C4-2B (cell line): ENCODE data around the gene CACHD1.

Experiments
- H3K27ac ChIP-seq: fragments of 450-650 bp; 2 replicates; pipeline ENCODE4 v1.5.1; 2017
- CTCF ChIP-seq: fragments of 450-650 bp; conservative IDR thresholded peaks from 2 replicates; pipeline ENCODE4 v1.5.1; 2017; ENCODE audit warnings: mild to moderate bottlenecking
- ZFX ChIP-seq: fragments of 450-650 bp; IDR thresholded peaks from 2 replicates; pipeline ENCODE4 v1.6.1; 2017

The CACHD1 gene

GRCh38 chr1:64550510-64550909 is 80.6 kb downstream of the CACHD1 start:
- TF ChIP-seq ZFX, result no peak
- TF ChIP-seq CTCF, result no peak
- H3K27ac ChIP-seq, result no peak overlapping the region

- TF ChIP-seq ZFX (no peak), CTCF (no peak)
- no peak overlapping the region for H3K27ac ChIP-seq
Observed at GRCh38 chr1:64550946-64551605, 81.1 kb downstream of the CACHD1 start.

DNA sequence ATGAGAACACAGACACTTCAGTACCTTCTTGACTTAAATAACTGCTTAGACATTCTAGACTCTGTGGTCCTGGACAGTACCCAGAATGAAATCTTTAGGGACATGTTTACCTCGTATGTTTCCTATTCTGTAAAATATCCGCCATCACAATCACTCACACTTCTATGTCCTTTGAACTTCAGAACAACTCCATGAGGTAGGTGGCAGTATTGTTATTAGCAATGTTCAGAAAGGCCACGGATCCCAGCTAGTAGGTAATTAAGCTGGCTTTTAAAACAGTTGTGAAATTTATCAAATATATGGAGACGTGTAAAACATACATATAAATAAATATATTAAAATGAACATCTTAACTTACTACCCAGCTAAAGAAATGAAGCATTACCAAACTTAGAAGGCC is 83.4 kb downstream of the CACHD1 start:
- TF ChIP-seq CTCF (no peak; the same call in 1 of the 2 replicates), ZFX (no peak)
- no peak overlapping the region for H3K27ac ChIP-seq

DNA sequence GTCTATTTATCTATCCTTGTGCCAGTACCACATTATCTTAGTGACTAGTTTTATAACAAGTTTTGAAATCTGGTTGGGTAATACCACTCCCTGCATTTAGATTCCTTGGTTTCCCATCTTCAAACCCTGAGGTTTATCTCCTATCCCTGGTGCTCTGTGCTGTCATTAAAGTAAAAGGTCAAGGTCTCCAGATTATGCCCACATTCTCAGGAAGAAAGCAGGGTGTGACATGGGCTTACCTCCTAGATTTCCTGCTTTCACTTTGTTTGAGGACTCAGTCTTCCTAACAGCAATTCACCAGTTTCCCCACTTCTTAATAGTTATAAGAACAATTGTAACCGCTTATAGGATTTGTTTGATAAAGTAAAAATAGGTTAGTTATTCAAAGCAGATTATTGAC is 86.0 kb downstream of the CACHD1 start:
- TF ChIP-seq ZFX (no peak), CTCF (no peak)
- H3K27ac ChIP-seq, result no peak overlapping the region

DNA sequence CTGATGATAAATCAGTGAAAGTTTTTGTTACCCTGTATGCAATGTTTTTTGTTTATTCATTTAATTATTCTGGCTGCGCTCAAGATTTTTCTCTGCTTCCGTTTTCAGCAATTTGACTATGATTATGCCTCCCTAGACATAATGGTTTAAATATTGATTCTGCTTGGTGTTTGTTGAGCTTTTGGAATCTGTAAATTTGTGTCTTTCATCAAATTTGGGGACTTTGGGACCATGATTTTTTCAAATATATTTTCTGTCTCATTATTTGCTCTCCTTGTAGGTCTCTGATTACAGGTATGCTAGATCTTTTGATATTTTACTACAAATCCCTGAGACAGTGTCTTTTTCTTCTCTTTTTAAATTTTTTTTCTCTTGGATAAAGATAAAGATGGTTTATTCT is 92.1 kb downstream of the CACHD1 start:
- TF ChIP-seq CTCF (no peak), ZFX (no peak)
- H3K27ac ChIP-seq, result no peak overlapping the region

DNA sequence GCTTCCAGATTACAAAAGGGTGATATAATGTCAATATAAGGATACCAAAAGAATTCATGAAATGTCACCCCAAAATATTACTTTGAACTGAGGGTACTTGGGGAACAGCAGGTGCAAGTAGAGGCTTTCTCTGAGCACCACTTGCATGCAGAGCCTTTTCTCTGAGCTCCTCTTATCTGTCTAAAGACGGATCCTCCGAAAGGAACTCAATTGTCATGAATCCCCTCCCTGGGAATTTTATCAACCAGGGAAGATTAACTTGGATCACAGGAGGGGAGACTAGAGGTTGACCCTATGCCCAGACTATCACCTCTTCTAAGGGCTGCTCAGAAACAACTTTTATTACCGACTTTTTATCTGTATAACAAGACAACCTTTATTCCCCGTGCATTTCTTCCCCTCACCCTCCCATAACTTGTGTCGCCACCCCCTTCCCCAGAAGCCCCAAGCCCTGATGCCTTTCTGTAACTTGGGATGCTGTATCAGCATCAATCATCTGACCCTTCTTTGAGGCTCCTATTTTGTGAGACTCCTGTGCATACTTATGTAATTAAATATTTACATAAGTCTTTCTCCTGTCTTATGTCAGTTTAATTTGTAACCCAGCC is 94.1 kb downstream of the CACHD1 start:
- TF ChIP-seq CTCF (no peak), ZFX (no peak)
- H3K27ac ChIP-seq, result no peak overlapping the region

- no peak for TF ChIP-seq CTCF
- no peak for TF ChIP-seq ZFX
- H3K27ac ChIP-seq, result no peak overlapping the region
Observed at GRCh38 chr1:64564891-64565290, 95.0 kb downstream of the CACHD1 start.
